HG02884 (cell line): ENCODE results near the gene GRIK3.

Experiments used
- ATAC-seq: cut with Tn5 transposase; IDR thresholded peaks from one replicate; pipeline ENCODE4 v1.9.1; 2021; ENCODE audit warnings: mild to moderate bottlenecking, moderate library complexity; ENCODE audit not compliant: unreplicated experiment

Gene GRIK3

GRCh38 chr1:36982709-36983108 is 51.6 kb downstream of the GRIK3 start:
- no peak for ATAC-seq

- no peak for ATAC-seq
These were observed 52.3 kb downstream of the GRIK3 start for GRCh38 chr1:36981771-36982622.

DNA sequence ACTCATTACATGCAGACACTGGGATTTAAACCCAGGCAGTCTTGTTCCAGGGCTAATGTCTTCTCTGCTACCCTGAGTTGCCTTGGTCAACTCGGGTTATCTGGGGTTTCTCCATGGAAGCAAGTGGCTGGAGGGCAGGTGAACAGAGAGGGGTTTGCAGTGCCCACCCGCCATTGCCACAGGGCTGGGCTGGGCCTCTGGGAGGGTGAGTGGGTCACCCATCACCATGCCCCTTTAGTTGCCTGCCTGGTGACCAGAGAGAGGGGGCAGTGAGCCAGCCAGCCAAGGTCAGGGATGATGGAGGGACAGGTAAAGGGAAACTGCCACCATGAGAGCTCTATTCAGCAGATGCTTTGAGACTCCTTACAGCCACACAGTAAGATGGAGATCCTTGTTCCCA is 53.2 kb downstream of the GRIK3 start:
- no peak for ATAC-seq

- ATAC-seq: no peak
These were observed 56.4 kb downstream of the GRIK3 start for GRCh38 chr1:36977731-36978406.

DNA sequence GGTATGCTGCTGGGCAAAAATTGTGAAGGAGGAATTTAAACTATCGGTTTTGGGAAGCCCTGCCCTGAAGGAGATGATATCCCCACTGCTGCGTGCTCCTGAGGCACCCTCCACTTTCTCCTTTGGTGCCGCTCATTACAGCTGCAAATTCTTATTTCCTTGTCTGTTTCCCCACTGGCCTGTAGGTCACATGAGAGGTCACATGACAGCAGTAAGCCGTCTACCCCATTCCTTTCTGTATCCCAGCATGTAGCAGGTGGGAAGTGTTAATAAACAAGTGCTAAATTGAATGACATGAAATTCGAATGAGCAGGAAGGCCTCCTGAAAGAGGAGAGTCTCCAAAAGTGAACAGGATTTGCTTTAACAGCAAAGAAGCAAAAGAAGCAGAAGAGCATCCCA is 58.7 kb downstream of the GRIK3 start:
- ATAC-seq: no peak

GRCh38 chr1:36973056-36973455 is 61.3 kb downstream of the GRIK3 start:
- no peak for ATAC-seq

DNA sequence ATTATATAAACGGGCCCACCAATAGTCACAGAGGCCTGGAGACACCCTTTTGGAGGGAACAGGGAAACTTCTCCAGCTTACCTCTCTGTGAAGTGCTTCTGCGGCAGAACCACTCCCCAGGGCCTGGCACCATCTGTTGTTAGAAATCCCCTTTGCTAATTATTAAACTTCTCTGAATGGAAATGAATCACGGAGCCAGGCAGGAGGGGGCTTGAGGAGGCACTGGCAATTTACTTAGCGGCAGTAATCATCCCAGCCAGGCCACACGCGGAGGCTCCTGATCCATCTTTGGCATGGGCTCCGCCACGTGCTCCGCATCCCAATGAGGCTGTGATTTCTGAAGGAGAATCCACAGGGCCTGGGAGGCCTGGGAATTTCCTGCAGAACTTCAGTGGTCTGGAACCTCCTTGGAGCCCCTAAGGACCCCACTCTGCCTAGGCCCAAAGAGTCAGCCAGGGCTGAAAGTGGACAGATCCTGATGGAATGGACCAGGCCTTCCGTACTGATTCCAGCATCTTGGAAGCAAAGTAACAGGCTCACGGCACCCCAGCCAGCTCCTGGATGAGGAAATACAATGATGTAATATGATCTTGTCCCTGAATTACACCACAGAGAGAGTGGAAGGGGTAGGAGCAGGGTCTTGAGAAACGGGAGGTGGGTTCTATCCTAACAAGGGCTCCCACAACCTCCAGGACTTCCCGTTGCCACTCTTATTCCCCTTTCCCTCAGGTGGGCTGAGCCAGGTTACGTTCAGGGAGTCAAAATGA is 62.3 kb downstream of the GRIK3 start:
- no peak for ATAC-seq

- ATAC-seq: no peak
These were observed 65.6 kb downstream of the GRIK3 start for GRCh38 chr1:36968730-36969129.

DNA sequence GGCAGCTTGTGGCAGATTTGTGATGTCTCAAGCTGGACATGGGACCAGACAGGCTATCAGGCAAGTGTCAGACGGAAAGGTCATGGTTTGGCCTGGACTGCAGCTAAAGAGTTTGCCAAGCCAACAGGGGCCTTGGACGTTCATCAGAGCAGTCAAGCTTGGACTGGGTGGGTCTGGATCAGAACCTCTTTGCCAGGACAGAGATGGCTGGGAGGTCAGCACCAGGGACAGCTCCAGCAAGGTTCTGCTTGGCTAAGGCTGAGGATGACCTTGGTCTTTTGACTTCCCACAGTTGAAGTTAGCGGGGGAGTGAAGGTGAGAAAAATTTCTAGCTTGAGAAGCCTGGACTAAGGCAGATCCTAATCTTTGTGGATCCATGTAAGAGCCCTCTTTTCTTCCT is 68.1 kb downstream of the GRIK3 start:
- no peak for ATAC-seq

GRCh38 chr1:36965275-36966159 is 68.8 kb downstream of the GRIK3 start:
- ATAC-seq: no peak

DNA sequence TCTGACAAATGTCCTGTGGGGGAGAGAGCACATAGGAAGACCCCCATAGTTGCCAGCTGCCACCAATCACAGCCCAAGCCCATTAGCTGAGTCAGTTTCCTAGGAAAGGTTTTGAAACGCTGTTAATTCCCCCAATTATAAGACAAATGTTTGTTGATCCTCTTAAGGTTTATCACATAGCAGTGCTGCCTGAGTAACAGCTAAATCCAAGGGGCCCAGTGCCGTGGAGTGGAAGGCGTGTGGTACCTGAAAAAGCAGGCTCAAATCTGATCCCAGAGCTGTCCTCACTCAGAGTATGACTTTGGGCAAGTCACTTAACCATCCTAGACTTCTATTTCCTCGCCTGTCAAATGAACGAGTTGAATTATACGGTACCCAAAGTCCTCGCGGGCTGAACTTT is 69.5 kb downstream of the GRIK3 start:
- ATAC-seq: no peak

DNA sequence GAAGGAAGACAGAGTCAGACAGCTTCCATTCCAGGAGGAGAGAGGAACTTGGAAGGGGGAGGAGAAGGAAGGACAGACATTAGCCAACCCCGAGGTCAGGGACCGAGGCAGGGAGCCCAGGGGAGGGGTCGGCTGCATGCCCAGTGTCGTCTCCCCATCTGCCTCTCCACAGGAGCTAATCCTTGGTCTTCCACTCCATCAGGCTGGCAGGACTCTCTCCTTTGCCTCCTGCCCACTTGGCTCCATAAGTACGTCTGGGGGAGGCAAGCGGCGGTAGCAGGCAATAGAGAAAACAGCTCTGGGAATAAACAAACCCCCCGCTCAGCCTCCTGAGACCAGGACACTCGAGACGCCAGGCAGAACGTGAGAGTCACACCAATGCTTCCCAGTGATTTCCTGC is 71.3 kb downstream of the GRIK3 start:
- no peak for ATAC-seq

DNA sequence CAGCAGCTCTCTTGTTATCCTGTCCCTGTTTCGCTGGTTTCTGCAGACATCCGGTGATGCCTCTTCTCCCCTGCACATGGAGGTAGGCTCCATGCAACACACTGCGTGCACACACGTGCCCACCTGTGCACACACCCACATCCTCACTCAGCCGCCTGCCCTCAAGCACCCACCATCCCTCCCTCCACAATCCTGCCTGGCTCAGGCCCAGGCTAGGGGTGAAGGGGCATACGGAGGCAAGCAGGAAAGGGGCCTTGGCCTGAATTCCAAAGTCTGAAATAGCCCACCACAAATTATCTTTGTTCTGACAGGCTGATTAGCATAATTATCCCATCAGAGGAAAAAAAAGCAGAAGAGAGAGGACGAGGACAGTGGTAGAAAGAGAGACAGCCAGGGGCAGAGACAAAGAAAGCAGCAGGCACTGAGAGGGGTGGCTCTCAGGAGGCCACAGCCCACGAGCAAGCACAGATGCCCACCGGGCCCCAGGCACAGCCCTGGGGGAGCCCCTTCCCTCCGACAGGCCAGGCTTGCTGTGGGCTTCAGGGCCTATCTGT is 73.2 kb downstream of the GRIK3 start:
- no peak for ATAC-seq

DNA sequence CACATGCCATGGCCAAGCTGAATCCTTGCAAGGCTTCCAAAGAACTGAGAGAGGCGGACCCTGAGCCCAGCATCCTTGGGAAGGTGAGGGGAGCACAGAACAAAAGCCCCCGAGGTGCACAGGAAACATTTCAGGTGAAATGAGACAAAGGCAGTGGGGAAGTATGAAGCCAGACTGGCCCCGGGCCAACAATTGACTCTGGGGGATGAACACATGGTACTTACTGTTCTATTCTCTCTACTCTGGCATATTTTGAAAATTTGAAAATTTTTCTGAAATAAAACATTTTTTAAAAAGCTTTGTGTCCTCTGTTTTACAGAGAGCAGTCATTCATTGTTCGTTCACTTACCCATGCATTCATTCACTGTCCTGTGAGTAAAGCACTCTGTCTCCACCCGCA is 77.7 kb downstream of the GRIK3 start:
- no peak for ATAC-seq

DNA sequence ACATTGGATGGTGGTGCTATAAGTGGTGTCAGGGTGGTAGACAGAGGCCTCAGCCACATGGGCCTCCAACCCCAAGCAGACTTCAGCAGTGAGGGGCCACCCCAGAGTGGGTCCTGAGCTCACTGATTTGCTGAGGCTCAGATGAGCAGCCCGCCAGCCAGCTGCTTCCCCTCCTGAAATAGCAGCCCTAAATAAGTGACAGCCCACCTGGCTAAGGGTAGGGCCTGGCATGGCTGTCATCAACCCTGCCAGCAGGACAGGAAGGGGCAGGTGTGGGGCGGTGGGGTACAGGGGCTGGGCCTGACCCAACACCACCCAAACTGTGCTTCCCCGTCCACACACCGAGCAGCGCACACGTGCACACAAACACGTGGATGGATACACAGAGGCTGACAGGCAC is 79.3 kb downstream of the GRIK3 start:
- no peak for ATAC-seq

GRCh38 chr1:36953061-36953460 is 81.3 kb downstream of the GRIK3 start:
- ATAC-seq: no peak

GRCh38 chr1:36951761-36952160 is 82.6 kb downstream of the GRIK3 start:
- no peak for ATAC-seq

- ATAC-seq: no peak
These were observed 83.0 kb downstream of the GRIK3 start for GRCh38 chr1:36951292-36951750.

DNA sequence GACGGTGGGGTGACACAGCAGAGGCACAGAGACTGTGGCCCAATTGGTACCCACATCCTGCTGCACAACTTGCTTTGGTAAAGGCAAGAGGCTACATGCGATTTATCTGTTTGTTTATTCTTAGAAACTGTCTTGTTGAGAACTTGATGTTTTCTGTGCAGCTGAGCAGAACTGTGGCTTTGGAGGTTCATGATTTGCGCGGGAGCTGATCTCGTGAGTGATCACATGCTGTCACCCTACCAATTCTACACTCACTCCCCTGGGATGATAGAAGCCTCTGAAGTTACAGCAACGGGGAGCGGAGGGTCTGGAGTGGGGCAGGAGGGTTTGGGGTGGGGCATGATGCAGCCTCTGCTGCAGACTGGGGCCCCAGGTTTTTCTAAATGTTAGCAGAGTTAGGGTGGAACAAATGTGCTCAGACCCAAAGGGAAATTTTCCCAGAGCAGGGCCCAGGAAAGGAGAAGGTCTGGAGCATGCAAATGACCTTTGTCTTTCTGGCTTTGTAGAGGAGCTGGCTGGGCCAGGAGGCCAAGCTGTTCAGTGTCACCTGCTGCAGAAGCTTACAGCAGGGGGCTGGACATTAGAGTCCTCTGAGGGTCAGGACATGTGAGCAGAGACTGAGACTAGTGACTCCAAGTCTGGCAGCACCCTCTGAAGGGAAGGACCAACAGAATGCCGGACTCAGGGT is 83.6 kb downstream of the GRIK3 start:
- no peak for ATAC-seq

- no peak for ATAC-seq
These were observed 85.7 kb downstream of the GRIK3 start for GRCh38 chr1:36948606-36949005.
